Mesenteric fat pad (tissue), 1 donor: Measurements from ENCODE around the gene KRTDAP. TPM values are rescaled to one million over a fixed set of nuclear protein-coding genes. Genes with fewer than 3 reads are reported as not detected.

Source experiments
- DNase-seq: peaks from one replicate; pipeline ENCODE4 v3.0.0-alpha.2; 2020; ENCODE audit warnings: low spot score
- total RNA-seq: library from RNA; stranded (reverse); fragmentation: NEBNext Ultra II Directional; extraction: Animal tissue kit (Norgen Biotek cat#: 25700); gene quantifications from one replicate; pipeline ENCODE4 v1.2.1, GENCODE V29; 2021
- donor health status: DM: yes; HTN: yes; CAD: no.

KRTDAP gene
- total RNA-seq, 1 donor from 2014 or later, result not detected

DNA sequence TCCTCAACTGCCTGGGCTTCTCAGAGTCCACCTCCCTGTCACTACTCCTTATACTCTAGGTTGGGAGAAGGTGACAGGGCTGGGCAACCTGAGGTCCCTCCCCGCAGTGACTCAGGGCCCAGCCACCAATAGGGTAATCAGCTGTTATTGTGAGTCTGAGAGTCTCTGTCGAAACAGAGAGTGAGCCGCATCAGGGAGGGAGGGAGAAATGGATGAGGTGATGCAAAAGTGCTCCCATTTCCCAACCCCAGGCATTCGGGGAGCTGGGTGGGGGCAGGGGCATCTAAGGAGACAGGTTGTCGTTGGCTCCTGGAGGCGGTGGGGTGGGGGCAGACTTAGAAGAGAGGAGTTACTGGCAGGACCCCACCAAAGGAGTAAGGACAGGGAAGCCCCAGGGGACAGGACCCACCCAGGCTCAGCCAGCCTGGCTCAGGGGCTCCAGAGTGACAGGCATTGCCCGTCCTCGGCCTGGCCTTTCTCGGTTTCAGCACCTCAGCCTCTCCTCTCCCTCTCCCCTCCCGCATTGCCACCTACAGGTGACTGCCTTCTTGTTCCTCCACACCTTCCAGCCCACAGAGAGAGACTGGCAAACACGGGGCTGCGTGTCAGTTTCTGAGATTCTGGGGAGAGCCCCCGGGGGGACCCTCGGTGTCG is 23.5 kb upstream of the KRTDAP start, which contains the start of gene DMKN:
DMKN (minus strand) TSS at position 22 of the 654 bp plus-strand sequence. CDS start 174 bp downstream, outside the sequence.
- DNase-seq, result no peak

DNA sequence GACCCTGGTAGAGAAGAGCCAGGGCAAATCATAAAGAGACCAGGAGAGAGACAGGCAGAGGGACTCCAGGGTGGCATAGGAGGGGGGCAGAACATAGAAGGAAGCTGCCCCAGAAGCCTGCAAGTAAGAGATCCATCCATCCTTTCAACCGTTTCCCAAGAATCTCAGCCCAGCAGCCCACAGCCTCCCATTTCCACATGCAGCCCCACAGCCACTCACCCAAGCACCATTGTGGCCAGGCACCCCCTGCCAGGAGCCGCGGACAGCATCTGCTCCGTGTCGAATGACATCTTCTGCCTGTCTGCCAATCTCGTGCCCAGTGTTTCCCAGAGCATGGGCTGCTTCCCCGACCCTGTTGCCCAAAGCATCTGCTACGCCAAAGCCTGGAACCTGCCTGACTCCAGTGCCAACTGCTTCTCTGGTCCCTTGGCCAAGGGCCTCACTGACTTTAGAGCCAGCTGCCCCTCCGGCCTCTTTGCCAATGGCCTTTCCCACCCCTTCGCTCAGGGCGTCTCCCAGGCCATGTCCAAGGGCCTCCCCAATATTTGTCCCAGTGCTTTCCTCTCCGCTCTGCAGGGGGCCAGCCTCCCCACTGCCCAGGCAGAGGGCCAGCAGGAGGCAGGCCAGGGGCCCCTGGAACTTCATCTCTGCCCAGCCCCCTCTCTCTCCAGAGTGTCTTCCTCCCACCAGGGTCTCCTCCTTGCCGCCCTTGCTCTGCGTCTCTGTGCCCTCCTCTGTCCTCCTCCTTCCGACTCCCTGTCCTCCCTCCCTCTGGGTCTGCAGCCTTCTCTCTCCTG is 22.8 kb upstream of the KRTDAP start:
- DNase-seq, result no peak

DNA sequence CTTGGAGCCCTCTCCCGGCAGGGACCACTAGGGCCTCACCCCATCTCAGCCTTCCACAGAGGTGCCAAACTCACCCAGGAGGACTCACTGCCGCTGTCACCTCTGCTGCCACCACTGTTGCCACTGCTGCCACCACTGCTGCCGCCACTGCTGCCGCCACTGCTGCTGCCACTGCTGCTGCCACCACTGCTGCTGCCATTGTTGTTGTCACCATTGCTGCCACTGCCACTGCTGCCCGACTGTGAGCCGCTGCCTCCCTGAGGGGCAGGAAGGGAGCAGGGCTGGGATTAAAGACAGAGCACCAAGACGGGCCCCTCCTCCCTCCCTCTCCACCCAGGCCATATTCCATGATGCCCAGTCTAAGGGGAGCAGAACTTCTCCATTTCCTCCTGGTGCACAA is 21.1 kb upstream of the KRTDAP start:
- DNase-seq, result no peak

DNA sequence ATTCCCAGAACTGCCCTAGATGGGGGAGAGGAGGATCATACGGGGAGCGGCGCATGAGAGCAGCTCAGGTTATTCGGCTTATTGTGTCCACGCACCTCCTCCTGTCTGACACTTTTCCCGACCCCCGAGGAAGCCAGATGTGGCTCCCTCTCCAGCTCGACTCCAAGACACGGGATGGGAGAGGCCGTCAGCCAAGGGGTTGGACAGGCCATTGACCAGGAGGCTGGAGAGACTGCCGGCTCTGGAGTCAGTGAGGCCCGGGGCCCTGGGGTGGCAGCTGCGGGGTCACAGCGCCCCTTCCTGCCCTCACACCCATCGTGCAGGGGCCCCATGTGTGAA is 20.3 kb upstream of the KRTDAP start:
- no peak for DNase-seq

DNA sequence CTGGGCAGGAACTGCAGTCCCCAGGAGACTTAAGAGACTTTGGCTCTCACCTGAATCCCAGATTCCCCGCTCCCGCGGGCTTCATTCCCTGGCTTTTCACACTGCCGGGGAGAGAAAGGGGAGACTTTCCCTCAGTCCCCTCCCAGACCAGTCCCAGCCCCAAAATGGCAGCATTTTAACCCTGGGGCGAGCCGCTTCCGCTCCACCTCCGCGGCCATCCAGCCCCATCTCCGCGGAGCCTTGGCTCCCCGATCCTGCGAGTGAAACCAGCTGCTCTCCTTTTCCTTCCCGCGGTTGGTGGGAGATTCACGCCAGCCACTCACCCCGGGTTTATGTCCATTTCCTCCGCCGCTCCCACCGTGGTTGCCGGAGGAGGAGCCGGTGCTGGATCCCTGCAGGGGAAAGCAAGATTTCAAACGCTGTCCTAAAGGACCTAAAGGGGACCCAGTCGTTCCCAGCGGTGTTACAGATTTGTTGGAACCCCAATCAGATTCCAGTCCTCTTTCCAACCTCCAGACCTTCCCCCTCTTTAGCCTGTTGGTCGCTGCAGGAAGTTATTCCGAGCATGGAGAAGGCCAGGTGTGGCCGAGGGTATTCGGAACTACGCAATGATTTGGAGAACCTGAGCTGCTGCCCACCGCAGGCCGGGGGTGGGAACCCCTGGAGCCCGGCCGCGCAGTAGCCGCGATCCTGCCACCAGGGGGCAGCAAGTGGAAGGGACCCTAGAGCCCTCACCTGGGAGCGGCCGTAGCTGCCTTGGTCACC is 19.8 kb upstream of the KRTDAP start:
- DNase-seq, result no peak

DNA sequence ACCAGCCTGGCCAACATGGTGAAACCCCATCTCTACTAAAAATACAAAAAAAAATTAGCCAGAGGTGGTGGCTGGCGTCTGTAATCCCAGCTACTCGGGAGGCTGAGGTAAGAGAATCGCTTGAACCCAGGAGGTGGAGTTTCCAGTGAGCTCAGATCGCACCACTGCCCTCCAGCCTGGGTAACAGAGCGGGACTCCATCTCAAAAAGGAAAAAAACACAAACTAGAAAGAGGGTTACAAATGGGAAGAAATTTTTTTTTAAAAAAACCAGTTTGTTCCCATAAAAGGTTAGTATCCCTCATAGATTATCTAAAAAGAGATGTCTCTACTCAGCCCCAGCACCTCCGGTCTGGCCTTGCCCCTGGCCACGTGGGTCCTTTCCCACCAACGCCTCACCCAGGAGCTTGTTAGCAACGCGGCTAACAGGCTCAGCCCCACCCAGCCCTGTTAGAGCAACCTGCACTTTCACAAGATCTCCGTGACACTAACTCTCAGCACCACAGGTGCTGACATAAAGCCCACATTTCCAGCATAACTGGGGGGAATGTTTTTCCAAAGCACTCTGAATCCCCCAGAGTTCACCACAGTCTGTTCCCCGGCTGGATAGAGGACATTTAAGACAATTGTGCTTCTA is 18.9 kb upstream of the KRTDAP start:
- DNase-seq, result no peak

DNA sequence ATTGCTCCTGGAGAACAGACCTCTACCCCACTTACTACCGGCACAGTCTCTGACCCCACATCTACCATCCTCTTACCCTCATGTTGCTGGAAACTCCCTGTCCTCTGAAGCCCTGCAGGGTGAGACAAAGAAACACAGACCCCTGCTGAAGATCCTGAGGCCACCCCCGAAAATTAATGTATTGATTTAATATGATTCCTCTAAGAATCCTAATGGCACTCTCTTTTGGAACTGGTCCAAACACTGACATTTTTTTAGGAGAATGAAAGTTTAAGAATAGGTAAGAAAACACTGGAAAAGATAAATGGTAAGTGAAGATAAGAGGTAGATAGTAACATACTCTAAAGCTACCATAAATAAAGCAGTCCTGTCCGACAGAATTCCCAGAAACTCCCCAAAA is 17.9 kb upstream of the KRTDAP start:
- DNase-seq, result no peak

DNA sequence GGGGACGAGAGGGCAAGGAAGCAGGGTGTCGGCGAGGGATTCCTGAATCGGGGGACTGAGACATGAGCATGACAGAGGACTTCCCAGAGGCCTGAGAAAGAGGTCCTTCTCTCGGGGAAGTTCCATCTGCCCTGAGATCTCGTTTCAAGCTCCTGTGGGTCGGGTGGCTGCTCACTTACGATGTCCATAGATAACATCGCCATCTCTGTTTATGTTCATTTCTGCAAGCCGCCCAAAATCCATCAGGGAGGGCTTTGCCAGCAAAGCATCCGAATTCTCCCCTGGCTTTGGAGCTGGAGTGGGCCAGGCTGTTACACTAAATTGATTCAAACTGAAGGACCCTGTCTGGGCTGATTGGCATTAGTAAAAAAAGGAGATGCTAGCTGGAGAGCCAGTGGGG is 17.3 kb upstream of the KRTDAP start:
- DNase-seq, result no peak

DNA sequence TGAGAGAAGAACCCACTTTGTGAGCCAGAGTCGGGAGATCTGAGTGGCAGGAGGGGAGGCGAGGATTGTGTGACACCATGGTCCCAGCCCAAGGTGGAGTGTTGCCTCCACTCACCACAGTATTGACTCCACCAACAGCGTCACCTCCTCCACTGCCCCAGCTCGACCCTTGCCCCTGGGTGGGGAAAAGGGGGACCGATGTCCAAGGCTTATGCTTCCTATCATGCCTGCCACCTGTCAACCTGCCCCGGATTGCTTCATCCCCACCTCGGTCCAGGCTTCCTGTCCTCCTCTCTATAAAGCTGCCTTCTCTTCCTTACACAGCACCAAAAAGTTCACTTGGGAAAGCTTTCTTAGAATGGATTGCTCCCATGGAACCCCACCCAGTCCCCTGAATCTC is 15.7 kb upstream of the KRTDAP start:
- no peak for DNase-seq

DNA sequence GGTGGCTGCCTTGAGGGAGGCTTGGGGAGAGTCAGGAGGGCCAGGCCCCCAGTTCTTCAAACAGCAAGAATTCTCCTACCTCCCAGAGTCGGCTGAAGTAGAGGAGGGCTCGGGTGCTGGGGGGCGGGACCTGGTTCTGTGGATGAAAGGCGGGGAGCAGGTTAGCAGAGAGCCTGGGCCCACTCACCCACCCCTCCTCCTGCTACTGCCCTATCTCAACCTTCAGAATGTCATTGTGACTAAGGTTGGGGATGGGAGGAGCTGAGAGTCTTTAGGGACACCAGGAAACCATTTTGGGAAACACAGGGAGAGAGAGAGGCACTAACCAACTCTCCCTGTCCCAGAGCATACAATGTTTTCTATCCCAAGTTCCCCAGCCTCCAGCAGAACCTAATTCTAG is 12.5 kb upstream of the KRTDAP start:
- no peak for DNase-seq

DNA sequence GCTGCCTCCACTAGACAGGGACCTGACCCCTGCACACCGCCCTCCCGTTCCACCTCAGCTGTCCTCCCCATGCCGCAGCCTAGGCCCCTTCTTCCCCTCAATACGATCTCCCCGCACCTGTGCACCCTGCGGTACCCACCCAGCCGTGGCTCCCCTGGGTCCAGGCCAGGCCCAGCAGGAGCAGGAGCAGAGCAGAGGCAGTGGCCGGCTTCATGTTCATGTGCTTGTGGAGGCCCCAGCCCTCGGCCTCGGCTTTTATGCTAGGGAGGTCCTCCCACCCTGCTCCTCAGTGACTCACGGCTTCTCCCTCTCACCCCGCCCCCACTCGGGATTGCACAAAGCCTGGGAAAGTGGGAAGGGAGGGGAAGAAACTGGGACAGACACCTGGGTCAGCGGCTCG is 11.4 kb upstream of the KRTDAP start:
- no peak for DNase-seq

DNA sequence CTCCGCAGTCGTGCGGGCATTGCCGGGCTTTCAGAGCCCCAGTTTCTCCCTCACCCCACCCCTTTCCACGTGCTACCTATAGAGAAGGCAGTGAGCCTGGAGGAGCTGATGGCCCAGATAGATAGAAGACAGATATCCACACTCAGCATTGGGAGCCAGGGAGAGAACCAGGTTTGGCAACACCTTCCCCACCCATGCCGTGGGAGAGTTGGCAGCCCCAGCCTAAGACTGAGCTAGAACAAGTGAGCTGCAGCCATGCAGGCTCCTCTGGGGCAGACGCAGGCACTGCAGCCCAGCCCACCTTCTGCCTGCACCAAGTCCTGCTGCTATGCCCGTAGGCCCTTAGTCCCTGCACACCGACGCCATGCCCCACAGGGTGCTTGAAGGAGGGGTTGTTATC is 10.3 kb upstream of the KRTDAP start:
- DNase-seq, result no peak

DNA sequence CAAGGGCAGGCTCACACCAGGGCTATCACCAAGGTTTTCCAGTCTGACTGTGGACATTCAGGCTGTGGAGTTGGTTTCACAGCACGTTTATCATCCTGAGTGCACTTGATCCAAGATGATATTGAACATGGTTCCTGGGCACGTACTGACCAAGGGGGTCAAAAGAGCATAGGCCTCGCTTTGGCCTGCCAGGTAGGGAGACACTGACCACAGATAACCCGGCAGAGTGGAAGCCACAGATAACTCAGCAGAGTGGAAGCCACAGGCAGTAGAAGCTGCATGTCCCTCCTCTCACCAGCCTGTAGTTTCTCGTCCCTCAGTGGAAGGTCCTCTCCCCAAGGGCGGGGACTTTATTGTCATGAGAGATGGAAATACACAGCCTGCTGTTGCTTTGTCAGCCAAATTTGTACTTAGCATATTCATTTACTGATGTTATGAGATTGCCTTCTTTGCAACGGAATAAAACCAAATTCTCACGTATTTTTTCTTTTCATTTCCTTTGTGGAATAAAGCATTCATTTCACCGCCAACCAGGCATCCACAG is 8.8 kb upstream of the KRTDAP start:
- DNase-seq, result no peak

DNA sequence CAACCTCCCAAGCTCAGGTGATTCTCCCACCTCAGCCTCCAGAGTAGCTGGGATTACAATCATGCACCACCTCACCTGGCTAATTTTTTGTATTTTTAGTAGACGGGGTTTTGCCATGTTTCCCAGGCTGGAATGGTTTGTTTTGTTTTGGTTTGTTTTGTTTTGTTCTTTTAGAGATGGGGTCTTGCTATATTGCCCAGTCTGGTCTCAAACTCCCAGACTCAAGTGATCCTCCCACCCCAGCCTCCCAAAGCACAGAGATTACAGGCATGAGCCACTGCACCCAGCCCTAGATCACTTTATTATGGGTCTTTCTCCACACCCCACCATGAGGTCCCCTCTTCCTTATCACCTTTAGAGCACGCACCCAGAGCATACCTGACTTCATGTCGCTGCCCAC is 8.0 kb upstream of the KRTDAP start:
- DNase-seq, result no peak

DNA sequence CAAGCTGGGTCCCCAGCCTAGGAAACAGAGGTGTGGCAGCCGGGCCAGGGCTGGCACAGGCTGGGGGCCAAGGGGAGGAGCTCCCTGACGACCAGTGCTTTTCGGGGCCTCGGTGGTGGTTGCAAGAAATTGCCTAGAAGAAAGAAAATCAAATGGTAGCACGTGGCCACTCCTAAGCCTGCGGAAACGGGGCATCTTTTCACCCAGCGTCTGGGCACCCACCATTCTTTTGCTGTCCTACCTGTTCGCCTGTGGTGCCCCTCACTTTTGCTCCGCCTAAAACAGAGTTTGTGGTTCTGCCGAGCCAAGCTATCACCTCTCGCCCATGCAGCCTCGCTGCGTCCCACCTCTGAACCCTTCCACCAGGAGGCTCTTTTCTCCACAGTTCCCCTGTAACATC is 7.1 kb upstream of the KRTDAP start:
- no peak for DNase-seq

DNA sequence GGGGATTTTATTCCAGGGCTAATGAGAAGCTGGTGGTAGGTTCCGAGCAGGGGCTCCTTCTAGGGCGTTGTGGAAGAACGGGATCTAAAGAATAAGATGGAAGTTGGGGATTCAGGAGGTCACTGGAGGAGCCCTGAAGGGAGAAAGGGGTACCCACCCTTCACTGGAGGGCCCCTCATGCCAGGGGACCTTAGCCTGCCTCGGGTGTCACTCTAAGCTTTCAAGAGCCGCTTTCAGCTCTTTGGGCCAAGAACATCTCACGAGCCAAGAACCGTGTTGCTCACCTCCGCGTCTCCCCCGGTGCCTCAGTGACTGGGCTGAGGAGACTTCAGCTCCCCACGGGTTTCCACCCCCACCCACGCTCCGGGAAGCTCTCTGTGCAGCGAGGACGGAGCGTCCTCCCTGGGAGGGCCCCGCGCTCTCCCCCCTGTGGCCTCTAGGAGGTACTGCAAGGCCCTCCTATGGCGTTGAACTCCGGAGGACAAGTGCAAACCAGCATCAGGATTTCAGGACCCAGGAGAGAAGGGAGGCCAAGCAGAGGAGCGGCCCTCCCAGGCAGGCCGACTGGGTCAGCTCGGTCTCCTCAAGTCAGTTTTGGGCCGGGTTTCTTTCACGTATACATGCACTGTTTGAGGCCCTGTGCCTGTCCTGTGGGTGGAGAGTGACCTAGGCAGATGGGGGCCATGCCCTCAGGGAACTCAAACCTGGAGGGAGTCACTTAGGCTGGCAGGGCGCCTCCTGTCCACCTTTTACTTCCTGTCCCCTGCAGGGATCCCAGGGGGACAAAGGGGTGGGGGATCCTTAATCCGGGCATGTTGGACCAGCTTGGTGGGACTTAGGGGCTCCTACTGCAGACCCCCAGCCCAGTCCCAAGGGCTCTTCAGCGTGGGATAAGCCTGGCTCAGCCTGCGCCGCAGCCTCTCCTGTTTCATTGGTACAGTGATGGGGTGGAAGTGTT is 5.1 kb upstream of the KRTDAP start:
- no peak for DNase-seq

DNA sequence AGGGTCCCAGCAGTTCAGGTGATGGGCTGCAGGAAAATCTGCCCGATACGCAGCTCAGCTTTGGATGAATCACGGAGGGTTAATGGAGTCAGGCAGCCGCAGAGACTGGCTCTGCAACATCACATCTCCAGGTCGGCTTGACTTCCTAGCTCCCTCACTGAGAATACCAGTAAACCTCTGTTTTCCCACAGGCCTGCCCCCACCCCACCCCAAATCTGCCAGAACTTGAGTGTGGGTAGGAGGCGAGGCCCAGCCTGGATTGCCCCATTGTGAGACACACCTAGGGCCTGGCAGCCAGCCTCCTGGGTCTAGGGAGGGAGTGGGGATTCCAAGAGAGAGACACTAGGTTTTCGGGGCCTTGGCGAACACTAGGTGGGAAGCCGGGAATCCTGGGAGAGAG is 3.7 kb upstream of the KRTDAP start:
- no peak for DNase-seq

DNA sequence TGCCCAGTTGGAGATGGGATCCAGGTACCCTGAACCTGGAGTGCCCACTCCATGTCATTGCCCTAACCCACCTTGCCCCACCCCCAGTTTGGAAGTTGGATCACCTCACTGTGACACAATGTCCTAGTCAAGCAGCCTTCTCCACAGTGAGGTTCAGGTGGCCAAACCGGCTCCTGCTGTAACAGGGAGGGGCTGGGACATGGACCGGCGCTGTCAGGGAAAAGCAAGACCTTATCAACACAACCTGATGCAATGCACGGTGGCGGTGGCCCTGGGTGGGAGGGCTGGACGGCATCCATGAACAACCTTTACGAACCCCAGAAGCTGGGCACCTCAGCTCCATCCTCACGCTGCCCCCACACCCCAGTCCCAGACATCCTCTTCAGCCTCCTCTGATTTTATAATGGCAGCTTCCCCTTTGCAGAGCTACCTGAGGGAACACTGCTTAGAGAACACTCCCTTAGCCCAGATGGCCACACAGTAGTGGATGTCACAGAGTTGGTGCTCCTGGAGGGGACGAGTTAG is 1.6 kb upstream of the KRTDAP start:
- DNase-seq, result no peak

DNA sequence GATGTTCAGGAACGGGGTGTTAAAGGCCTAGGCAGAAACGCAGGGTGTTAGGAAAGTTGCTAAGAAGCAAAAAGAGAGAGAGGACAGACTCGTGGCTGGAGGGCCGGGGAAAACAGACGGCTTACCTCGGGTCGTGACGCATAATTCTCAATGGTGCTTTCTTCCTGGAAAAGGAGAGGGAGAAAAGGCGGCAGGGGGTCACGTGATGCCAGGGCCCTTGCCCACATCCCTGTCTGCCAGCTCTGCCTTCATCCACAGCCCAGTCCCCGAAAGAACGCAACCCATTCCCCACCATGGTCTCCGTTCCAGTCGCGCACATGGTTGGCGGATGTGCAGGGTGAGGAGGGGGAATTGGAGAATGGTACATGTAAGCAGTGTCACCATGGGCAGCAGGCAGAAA is 1.6 kb downstream of the KRTDAP start:
- no peak for DNase-seq

DNA sequence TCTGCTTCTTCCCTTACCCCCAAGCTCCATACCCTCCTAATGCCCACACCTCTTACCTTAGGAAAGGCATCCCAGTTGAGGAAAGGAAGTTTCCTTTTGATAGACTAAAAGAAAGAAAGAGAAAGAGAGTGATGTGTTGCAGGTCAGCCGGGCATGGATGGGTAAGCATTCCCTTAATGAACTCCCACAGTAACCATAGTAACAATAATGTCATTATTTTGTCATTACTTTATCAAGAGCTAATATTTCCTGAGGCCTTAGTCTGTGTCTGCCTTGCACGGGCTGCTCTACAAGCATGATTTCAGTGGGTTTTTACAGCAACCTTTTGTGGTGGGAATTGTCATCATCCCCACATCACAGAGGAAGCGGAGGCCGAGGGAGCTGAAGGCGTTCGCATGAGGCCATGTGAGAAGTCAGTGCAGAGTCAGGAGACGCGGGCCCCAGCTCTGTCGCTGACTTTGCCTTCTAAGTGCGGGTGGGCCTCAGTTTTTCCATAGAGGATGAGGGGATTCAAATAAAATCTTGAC is 2.5 kb downstream of the KRTDAP start:
- no peak for DNase-seq
